D721Med (cell line): ENCODE results near the gene NIPAL1.

Source experiments
- DNase-seq: peaks from one replicate; pipeline ENCODE4 v3.0.0; 2011; ENCODE audit warnings: low spot score; ENCODE audit not compliant: insufficient read length
- FAIRE-seq: peaks from 2 replicates; lab custom pipeline; 2011; peaks lifted over from hg19 to GRCh38; lab: Jason Lieb, UNC
- TF ChIP-seq, protein P1 (sequence below): IDR thresholded peaks from 2 replicates; pipeline ENCODE4 v1.5.1; 2012; ENCODE audit warnings: mild to moderate bottlenecking, control low read depth; ENCODE audit not compliant: insufficient read depth; ENCODE audit errors: missing control alignments

NIPAL1 gene

DNA sequence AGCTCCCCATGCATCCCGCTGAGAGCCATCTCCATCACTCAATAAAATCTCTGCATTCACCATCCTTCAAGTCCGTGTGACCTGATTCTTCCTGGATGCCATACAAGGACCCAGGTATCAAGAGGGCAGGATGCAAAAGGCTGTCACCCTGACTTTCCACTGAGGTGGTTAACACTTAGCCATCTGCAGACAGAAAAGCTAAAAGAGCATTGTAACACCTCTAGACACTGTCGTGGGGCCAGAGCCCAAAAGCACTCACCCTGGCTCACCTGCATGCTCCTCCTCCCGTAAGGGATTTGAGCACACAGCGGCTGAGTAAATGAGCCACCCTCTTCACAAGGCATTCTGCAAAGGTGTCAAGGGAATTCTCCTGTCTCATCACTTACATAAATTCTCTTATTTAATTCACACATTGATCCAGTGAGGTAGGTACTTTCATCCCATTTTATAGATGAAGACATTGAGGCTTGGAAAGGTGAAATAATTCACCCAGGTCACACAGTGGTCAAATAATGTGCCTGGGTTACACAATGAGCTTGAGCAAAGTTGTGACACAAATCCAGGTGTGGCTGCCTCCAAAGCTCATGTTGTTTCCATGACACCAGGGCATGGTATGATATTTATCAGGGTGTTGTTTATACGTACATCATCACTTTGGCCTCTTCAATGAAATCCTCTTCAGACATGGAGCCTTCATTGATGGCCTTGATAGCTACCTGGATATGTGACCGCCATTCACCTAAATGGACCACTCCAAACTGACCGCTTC is 69.4 kb downstream of the NIPAL1 start:
- FAIRE-seq (no peak), DNase-seq (no peak)
- TF ChIP-seq, protein P1, sequence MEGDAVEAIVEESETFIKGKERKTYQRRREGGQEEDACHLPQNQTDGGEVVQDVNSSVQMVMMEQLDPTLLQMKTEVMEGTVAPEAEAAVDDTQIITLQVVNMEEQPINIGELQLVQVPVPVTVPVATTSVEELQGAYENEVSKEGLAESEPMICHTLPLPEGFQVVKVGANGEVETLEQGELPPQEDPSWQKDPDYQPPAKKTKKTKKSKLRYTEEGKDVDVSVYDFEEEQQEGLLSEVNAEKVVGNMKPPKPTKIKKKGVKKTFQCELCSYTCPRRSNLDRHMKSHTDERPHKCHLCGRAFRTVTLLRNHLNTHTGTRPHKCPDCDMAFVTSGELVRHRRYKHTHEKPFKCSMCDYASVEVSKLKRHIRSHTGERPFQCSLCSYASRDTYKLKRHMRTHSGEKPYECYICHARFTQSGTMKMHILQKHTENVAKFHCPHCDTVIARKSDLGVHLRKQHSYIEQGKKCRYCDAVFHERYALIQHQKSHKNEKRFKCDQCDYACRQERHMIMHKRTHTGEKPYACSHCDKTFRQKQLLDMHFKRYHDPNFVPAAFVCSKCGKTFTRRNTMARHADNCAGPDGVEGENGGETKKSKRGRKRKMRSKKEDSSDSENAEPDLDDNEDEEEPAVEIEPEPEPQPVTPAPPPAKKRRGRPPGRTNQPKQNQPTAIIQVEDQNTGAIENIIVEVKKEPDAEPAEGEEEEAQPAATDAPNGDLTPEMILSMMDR = no peak
